ENCODE measurements around the gene DIP2C. TPM values are rescaled to one million over a fixed set of nuclear protein-coding genes. Genes with fewer than 3 reads are reported as not detected.

DIP2C gene
- polyA plus RNA-seq, 1 of the 3 experiments (the other 2 are of a cell fraction), result 8.7 TPM

- Histone ChIP-seq H3K27me3 (ENCODE audit: insufficient read depth) (no peaks in the 10 kb centered on the region), H3K27ac (ENCODE audit: low read depth in 2 of 2, low read length in 1 of 2) (no peak overlapping the region), H3K4me2 (no peak overlapping the region), H2AFZ (ENCODE audit: low read depth) (no peak overlapping the region), H3K9ac (no peak overlapping the region), H3K79me2 (ENCODE audit: insufficient read depth) (peaks cover 67% of the 10 kb centered on the region), H3K4me3 (ENCODE audit: low read depth in 2 of 2, low read length in 1 of 2) (no peak overlapping the region), H3K9me2 (no peaks in the 10 kb centered on the region), H4K20me1 (ENCODE audit: insufficient read depth) (peaks cover 85% of the 10 kb centered on the region), H3F3A (replicated peaks; ENCODE audit: insufficient read depth) (peaks cover 10% of the 10 kb centered on the region), H3K4me1 (ENCODE audit: control insufficient read depth in 1 of 2, insufficient read depth in 2 of 2, low read depth in 1 of 2, low read length in 1 of 2) (peaks cover 5 to 14% of the 10 kb centered on the region in 2 experiments; a peak in 2 of 4 replicates), H3K36me3 (replicated peaks in 1 of 2; ENCODE audit: control insufficient read depth in 1 of 2, insufficient read depth in 2 of 2, low read length in 1 of 2) (no peaks in the 10 kb centered on the region), H3K9me3 (no peaks in the 10 kb centered on the region)
- WGBS (ENCODE audit: low lambda C conversion rate), result 86% methylated on average over 17 of the region's 17 CpGs
- CTCF ChIA-PET, result interaction anchor here (0.8 kb wide), 1 partner anchor 11 kb away, joined by 4 read pairs; no protein-coding TSS in a partner anchor
- TF ChIP-seq FOSL2 (IDR thresholded peaks at IDR 0.05; ENCODE audit: borderline replicate concordance, low read depth) (no peak), JUND (IDR thresholded peaks at IDR 0.05) (no peak), TAF1 (IDR thresholded peaks at IDR 0.05; ENCODE audit: borderline replicate concordance, low read depth, low read length) (no peak), NFIC (IDR thresholded peaks at IDR 0.05; ENCODE audit: borderline replicate concordance) (no peak), MEF2A (IDR thresholded peaks at IDR 0.05; ENCODE audit: borderline replicate concordance, low read depth) (no peak), SIN3A (IDR thresholded peaks at IDR 0.05; ENCODE audit: borderline replicate concordance, low read depth, low read length) (no peak), EZH2phosphoT487 (IDR thresholded peaks at IDR 0.05; ENCODE audit: borderline replicate concordance, low read depth) (no peak), RAD21 (IDR thresholded peaks at IDR 0.05; ENCODE audit: low read length) (no peak), IRF3 (IDR thresholded peaks at IDR 0.05; ENCODE audit: low read depth, low read length) (no peak), ELF1 (IDR thresholded peaks at IDR 0.05) (no peak), SMC3 (IDR thresholded peaks at IDR 0.05; ENCODE audit: low read depth, low read length) (no peak), RFX5 (IDR thresholded peaks at IDR 0.05; ENCODE audit: low read length) (no peak), MXI1 (IDR thresholded peaks at IDR 0.05; ENCODE audit: low read depth, low read length) (no peak), USF2 (IDR thresholded peaks at IDR 0.05; ENCODE audit: borderline replicate concordance, low read depth, low read length) (no peak), ZBTB33 (IDR thresholded peaks at IDR 0.05; ENCODE audit: borderline replicate concordance, low read depth) (no peak)
- no peak for DNase-seq
- POLR2A ChIA-PET, result interaction anchor here (0.6 kb wide), 1 partner anchor 422 kb away, joined by 3 read pairs; no protein-coding TSS in a partner anchor
Measured at GRCh38 chr10:558364-558763, 131.1 kb downstream of the DIP2C start.
